Measurements from ENCODE around the gene LRRC71.

GRCh38 chr1:156874572-156875340, 45.7 kb upstream of the LRRC71 start:
- TF ChIP-seq REST (IDR thresholded peaks at IDR 0.05; ENCODE audit: borderline replicate concordance in 1 of 2, low read depth in 1 of 2, low read length in 2 of 2) (no peak), CTCF (CRISPR knock-in tag; IDR thresholded peaks at IDR 0.05) (no peak), PRDM15 (CRISPR knock-in tag; IDR thresholded peaks at IDR 0.05) (no peak), ZNF318 (CRISPR knock-in tag; IDR thresholded peaks at IDR 0.05) (no peak), ZNF12 (CRISPR knock-in tag; IDR thresholded peaks at IDR 0.05) (no peak), DNMT3B (CRISPR knock-in tag; conservative IDR thresholded peaks at IDR 0.05) (no peak), RNF2 (conservative IDR thresholded peaks at IDR 0.05; ENCODE audit: low read depth) (no peak), ZNF274 (CRISPR knock-in tag; IDR thresholded peaks at IDR 0.05) (no peak), MYC (CRISPR knock-in tag; IDR thresholded peaks at IDR 0.05; ENCODE audit: borderline replicate concordance) (no peak), GLMP (CRISPR knock-in tag; IDR thresholded peaks at IDR 0.05; ENCODE audit: borderline replicate concordance) (no peak)

All from HepG2 (cell line).